Fibroblast of skin of back (primary cell): ENCODE data around the gene PIGC.
A peak's percentile ranks its signal among the peaks of the same experiment; 100 is the strongest.

Experiments used
- DNase-seq: peaks from one replicate; pipeline ENCODE4 v3.0.0-alpha.2; 2013

The PIGC gene

DNA sequence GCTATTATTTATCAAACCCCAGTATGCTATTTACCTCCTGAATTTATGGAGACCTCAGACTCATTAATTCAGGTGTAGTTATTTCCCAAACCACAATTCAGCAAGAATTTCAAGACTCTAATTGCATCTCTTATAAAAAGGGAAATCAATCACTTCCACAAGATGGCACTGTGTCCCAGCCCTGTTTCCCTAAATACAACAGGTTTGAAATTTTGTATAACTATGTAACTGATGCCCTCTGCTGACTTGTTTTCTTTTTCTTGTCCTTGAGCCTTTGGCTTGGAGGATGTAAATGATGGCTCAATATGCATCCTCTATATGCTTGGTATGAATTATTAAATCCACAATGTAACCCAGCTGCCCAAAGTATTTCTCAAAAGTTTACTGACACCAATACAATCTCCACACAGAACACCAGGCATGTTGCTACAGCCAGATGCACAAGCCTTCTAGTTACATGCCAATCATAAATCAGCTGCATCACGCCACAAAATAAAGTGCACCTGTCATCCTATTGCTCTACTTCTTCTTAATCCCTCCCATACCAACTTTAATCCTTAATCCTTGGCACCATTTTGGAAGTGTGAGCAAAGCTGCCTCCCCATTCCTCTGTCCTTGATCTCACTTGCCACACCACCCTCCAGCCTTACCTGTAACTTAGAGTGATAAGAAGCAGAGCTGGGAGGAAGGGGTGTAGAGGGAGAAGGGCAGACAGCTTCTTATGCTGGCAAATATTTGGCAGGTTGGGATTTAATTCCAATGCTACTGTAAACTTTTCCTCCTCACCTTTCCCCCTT, 14.3 kb downstream of the PIGC start:
- peak; percentile 68 for DNase-seq

DNA sequence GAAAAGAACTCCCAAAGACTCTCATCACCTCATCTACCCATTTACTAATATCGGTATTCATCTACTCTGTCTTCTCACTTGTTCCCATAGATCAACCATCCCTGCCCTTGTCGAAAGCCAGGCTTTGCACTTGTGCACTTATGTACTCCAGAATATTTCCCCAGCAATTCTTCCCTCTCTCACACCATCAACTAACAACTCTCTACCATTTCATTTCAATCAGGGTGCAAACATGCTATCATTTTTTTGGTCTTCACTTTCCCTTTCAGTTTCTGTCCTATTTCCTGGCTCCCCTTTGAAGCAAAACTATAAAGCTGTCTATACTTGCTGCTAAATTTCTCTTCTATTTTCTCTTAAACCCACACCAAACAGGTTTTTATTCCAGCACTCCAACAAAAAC, 16.7 kb downstream of the PIGC start:
- DNase-seq = no peak

DNA sequence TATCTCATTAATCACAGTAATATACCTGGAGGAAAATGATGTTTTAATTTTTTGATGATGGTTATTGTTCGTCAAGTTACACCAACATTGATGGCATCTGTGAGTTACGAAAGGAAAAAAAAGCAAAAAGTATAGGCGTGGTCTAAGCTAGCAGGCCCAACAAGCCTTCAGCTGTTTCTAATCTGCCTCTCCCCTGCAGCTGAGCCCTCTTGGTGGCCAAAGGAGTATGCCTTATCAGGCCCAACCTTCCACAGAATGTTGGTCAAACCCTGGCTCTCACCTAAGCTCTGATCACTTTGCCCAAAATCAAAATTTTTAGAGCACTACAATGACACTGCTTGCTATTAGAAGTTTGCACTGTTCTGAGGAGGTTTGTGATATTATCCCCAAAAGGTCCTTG, 18.5 kb downstream of the PIGC start:
- DNase-seq = no peak

DNA sequence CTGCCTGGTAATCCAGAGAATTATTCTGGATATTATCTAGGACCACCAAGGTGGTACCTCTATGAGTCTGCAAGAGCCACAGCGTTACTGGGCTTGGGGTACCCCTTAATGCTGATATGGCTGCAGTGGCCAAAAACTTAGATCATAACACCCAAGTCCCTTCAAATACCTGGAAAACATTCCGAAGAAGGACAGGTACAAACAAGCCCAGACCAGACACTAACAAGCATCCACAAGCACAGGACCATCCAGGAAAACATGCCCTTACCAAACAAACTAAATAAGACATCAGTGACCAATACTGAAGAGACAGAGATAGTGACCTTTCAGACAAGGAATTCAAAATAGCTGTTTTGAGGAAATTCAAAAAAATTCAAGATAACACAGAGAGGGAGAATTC, 20.5 kb downstream of the PIGC start:
- no peak for DNase-seq

DNA sequence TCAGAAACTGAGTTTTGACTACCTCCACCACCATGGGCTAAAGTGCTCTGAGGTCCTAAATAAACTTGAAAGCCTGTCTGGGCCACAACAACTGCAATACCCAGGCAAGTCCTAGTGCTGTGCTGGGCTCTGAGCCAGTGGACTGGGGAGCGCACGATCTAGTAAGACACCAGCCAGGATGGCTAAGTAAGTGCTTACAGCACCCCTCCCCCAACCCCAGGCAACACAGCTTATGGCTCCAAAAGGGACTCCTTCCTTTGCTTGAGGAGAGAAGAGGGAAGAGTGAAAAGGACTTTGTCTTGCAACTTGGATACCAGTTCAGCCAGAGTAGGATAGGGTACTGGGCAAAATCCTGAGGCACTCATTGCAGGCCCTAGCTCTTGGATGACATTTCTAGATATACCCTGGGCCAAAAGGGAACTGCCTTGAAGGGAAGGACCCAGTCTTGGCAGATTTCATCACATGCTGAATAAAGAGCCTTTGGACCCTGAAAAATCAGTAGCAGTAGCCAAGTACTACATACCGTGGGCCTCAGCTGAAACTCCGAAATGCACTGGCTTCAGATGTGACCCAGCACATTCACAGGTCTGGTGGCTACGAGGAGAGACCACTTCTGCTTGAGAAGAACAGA, 21.8 kb downstream of the PIGC start:
- DNase-seq = no peak

DNA sequence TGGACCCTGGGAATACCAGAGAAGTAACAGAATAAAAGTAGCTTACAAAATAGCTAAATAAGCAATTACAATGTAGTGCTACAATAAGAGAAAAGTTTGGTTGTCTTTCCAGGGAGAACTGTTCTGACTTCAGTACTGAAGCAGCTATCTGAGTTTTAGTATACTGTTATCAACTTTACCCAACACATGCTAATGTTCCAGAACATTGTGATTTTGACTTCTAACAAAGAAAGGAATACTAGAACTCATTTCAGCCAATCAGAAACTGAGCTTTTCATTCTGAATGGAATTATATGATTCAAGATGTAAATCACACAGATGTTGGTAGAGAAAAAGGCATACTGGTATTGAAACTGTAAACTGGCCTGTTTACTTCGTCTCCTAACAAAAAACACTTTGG, 23.5 kb downstream of the PIGC start, which contains the start of gene C1orf105:
Gene C1orf105 (plus strand): TSS at position 301 of the 400 bp plus-strand sequence. CDS start 201 bp downstream, outside the sequence.
- no peak for DNase-seq

DNA sequence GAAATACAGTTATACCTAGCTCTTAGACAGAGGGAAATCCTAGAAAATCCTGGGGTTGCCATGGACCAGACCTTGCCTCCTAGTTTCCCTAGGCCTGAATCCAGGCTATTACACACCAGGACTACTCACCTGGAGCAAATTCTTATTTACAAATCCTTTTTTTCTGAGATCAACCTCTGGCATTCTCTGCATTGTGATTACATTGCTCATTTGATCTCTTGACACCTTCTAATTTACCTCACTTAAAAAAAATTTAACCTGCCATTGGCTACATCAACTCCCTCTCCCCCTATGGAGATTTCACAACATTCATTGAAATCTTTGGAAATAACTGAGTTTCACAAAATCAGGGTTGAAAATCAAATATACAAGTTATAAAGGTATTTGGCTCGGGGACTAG, 26.3 kb downstream of the PIGC start:
- no peak for DNase-seq

DNA sequence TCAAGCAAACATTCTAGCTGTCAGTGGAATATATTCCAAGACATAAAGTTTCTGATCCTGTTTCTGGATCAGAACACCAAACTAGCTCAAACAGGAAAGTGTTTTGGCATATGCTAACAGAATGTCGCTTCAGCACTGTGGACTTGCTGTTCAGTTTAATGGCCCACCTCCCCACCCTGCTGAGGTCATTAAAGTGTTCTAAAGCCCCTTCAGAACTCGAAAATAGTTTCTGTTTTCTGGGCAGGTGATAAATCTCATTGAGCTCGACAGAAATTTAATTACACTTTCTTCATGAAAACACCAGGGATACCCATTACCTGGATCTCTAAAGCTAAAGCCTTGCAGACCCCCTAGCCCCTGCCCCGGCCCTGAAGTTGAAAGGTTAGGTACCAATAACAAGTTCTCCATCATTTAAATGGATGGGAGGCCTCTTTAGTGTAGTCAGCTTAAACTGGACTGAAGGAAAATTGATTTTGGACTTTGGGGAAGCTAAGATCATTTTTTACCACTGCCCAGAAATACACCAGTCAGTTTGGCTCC, 27.3 kb downstream of the PIGC start:
- no peak for DNase-seq

DNA sequence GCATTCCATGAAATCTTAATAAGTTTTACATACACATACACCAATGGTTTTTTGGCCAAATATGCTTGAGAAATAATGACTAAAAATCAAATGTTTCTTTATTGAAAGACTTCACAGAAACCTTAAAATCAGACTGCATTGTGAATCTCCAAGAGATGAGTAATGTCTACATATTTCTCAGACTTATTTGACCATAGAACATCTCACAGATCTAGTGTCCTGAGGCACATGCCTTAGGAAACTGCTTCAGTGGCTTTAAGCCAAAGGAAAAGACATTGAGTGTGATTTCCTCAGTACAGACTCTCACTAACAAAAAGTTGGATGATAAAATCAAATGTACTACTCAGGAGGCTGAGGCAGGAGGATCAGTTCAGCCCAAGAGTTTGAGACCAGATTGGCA, 29.5 kb downstream of the PIGC start:
- peak; percentile 82 for DNase-seq

DNA sequence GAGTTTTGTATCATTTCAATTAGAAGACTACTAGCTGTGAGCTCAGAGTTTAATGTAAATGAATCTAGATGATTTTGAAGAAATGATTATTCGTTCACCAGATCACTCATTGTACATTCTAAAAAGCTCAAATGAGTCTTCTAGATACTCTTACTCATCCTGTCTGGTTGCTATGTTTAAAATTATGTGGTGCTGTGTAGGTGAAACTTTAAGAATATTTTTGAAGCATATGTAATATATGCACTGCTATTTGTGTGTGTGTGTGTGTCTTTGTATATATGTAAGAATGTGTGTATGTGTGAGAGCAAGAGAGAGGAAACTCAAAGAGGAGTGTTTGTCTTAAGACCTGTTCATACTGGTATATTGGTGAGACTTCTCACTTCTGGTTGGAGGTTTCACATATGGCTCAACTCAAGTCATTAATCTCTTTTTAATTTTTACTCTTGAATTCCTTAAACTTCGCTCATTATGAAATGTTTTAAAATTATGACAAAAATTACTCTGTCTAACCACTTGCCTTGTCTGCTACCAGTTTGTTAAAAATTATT, 32.0 kb downstream of the PIGC start:
- no peak for DNase-seq

DNA sequence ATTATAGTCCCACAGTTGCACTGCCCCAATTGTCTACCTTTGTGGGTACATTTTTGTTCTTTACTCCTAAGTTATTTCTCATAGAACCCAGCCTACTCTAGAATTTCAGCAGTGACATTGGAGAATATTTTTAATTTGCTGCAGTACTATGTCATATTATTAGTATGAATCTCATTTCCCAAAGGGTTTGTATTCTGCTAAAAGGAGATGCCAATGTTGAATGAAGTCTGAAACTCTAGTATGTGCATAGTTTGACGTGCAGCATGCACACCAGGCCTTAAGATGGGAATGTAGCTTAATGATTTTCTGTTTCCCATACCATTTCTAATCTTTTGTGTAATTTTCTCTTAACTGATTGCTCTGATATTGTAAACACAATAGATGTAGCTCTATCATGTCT, 33.8 kb downstream of the PIGC start:
- peak; percentile 56 for DNase-seq

DNA sequence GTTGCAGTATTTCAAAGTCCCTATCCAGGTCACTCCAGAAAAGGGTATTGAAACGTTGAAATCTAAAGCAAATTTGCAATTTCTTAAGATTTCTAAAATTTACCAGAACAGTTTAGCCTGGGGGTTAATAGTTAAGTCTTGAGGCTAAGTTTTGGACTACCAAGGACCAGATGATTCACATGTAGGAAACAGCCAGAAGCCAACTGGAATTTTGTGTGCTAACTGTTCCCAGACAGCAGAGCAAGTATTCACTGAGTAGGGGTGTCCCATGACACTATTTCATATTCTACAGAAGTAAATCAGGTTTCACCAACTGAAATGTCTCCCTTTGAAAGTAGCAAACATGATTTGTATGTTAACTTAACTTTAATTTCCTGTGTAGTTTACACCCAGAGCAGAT, 34.9 kb downstream of the PIGC start:
- peak; percentile 46 for DNase-seq

DNA sequence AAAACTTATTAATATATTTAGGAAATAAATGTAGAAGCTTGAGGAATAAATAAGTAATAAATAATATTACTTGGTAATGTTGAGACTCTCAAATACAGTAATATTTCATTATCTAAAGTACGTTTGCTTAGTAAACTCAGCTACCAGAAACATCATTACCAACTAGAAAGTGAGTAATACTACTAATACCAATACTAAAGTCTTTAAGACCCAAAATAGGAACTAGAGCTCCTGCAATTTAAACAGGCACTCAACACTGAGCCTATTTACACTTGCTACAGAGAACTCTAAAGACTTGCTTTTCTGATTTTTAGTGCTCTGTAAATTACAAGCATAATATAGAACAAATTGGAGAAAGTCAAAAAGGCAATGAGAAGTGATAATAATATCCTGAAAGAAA, 36.9 kb downstream of the PIGC start:
- DNase-seq = no peak

DNA sequence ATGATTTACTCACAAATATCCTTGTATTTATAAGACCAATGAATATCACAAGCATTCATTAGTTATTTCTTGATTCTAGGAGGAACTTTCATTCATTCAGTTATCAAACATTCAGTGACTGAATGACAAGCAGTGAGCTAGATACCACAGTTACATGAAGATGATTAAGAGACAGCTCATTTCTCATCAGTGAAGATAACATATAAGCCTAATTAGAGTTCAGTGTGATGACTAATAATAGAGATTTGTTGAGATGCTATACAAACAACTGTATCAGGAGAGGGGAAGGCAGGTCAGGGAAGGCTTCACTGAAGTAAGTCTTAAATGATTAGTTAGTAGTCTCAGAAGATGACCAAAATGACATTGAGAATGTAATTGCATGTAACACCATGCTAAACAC, 38.0 kb downstream of the PIGC start:
- DNase-seq = no peak

DNA sequence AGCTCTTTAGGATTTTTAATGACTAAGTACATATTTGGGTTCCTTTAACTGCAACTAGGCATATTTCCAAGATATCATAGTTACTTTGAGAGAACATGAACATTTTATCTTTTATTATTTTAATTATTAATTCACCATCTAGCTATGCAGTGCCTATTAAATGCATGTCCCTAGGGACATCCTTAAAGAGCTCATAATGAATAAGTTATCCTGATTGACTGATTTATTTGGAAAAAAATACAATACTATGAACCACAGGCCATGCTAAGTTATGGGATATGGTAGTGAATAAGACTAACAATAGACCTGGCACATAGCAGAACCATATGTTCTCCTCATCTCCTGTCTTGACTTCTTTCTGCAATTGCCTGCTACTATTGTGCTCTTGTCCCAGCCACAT, 39.7 kb downstream of the PIGC start:
- no peak for DNase-seq

DNA sequence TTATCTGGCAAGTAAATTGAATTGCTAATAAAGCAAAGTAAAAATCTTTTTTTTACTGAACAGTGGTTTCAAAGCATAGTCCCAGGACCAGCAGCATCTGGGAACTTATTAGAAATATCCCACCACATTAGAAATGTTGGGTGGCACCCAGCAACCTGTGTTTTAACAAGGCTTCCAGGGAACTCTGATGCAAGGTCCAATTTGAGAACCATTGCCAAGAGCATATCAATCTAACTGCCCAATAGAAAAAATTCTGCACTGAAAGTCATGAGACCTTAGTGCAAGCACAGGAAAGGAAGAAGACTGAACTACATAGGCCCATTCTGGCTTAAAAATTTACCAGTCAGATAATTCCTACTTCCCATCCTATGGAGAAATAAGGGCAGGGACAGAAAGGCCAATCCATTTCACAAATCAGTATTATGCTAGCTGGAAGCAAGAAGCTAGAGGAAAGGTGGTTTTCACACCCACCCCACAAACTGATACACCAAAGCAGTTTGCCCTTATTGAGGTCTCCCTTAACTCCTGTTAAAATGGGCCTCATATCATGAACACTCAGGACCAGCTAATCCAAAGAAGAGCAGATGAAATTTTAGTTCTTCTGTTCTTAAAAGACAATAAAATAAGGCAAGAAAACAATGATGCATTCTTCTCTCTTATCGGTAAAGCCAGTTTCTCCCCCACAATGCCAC, 40.8 kb downstream of the PIGC start:
- no peak for DNase-seq

DNA sequence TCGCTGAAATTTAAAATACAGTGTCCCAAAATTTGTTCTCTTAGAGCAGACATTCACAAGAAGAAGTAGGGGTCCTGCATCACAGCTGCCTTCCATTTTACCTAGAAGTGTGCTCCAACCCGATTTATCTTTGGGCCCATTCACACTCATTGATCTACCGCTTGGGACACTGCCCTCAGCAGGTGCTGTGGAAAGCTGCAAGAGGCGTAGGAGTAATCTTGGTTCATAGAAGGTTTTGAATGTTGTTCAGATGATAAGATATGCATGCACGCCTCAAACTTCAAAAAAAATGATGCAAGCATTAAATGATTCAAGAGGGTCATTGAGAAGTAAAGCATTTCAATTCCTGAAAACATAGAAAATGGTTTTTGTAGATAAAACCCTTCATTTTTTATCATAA, 42.0 kb downstream of the PIGC start:
- no peak for DNase-seq

DNA sequence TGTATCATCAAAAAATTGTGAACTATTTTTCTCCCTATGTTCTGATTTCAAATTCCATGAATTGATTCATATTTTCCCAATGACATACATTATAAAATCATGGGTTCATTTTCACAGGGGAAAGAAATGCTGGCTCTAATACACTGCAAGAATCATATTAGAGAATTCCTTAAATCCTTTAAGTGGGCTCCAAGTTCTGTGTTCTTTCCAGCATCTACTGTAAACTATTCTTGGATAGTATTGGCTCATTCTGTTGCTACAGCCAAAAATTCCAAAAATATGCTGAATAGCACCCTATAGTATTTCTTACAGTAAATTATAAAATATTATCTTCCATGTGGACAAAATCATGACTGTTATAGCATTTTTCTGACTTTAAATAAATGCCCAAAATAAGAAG, 42.4 kb downstream of the PIGC start:
- no peak for DNase-seq

DNA sequence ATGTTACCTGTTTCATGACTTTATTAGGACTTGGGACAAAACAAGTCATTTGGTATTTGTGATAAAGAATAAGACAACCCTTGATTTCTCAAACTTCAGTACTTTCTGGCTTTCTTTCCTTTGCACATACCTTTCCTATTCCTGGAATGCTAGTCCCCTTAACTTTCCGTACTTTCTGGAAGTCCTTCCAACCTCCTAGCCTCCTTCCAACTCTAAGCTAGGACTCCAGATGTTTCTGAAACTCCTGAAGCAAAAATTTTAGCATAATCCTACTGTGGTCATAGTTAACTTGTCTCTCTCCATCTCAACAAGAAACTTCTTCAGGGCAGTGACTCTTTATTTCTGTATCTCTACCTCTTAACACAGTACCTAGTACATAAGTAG, 43.2 kb downstream of the PIGC start:
- DNase-seq = no peak

DNA sequence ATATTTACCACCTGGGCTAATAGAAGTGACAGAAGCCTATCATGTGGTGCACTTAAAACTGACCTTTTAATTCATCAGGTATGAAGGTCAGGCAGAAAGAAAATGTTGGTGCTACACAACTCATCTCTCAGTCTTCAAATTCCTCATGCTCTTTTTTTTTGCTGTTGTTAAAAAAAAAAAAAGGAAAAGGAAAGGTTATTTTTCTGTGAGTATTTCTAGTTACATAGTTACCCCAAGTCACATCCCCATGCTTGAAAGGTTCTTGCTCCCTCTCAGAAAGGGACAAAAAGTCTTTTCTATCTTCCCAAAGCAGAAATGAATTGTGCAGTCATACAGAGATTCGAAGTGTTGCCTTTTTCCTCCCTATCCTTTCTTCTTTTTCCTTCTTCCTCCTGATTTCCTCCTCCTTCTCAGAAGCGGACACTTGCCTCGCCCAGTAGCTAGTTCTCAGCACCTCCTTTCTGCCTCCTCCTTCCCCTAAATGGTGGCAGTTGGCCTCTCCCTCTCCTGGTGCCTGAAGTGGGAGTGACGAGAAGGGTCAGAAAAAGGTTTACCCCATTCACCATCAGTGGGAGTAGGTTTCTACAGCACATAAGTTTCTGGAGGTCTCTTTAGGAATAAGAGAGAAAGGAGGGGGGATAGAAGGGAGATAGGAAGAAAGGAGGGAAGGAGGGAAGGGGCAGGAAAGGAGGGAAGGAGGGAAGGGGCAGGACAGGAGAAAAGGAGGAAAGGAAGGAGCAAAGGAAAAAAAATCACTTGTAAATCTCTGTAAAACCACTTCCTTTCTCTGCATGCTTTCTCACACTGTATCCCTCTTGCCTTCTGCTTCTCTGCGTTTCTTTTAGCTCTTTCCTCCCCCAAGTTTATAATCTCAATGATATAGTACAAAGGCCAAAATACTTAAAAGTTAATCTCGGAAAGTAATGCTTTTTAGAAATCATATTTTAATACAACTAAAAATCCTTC, 43.8 kb downstream of the PIGC start:
- no peak for DNase-seq

DNA sequence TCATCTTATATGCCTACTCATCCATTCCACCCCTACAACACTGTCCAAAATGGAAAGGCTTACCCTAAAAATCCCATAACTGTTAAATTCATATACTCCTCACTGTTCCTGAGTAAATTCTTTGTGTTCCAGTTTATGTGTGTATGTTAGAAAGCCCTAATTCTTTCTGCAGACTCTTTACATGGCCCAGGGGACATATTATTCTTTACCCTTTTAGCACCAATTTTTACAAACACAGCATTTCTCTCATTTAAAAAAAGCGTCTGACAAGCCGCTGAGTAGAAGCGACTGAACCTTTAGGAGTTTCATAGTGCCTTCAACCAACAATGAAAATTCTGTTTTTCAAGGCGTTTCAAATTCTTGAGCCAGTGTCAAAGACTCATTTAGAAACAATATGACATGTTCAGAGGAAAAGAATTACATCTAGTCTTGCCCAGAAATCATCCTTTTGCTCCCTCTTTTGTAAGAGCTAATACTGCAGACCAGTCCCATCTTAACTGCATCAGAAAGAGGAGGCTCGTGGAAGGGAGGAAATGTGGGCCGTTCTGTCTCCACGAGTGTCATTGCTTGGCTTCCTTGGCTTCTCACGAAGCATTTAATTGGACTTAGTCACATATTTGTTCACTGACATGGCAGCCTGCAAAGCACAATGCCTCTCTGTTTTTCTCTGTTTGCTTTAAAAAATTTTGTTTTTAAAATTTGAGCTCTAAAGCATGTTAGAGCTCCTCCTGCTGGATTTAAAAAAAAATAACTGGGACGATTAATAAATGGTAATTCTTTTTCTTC, 44.7 kb downstream of the PIGC start:
- peak; percentile 98 for DNase-seq
